Activated naive CD8-positive, alpha-beta T cell treated with anti-CD3 and anti-CD28 coated beads, Interleukin-2, amount 10 ng/mL, durations not matched to agents 7 days and 5 days (primary cell): Measurements from ENCODE around the gene MTFP1. TPM values are rescaled to one million over a fixed set of nuclear protein-coding genes. Genes with fewer than 3 reads are reported as not detected.
A peak's percentile ranks its signal among the peaks of the same experiment; 100 is the strongest.
"Not testable (repeated sequence)": the region's sequence is repeated elsewhere in the genome, so short reads cannot be mapped to it uniquely, and the experiment has no call there.

Experiments
- ATAC-seq: fragments of 150-1000 bp; cut with Tn5 transposase; one replicate; pipeline ENCODE4 v1.10.0; 2021; ENCODE audit warnings: low read depth, moderate library complexity
- POLR2A ChIA-PET: fragments of 350-600 bp; sonication (Branson Sonifier 250); formaldehyde crosslinking; loops from one replicate; lab custom pipeline; 2021; ENCODE audit warnings: antibody characterized with exemption; lab: Charles Lee
- DNase-seq: peaks from one replicate; pipeline ENCODE4 v3.0.0; 2021
- H3K27ac Mint-ChIP-seq: one replicate; pipeline ENCODE4 v1.8.0; 2022; ENCODE audit warnings: mild to moderate bottlenecking, mixed read lengths
- H3K27me3 Mint-ChIP-seq: one replicate; pipeline ENCODE4 v1.8.0; 2022; ENCODE audit warnings: mild to moderate bottlenecking, moderate library complexity, mixed read lengths
- H3K36me3 Mint-ChIP-seq: one replicate; pipeline ENCODE4 v1.8.0; 2021; ENCODE audit warnings: mild to moderate bottlenecking, mixed read lengths
- H3K4me1 Mint-ChIP-seq: one replicate; pipeline ENCODE4 v1.8.0; 2021; ENCODE audit warnings: mixed read lengths
- H3K4me3 Mint-ChIP-seq: one replicate; pipeline ENCODE4 v1.8.0; 2022; ENCODE audit warnings: mild to moderate bottlenecking, moderate library complexity, mixed read lengths
- H3K9me3 Mint-ChIP-seq: one replicate; pipeline ENCODE4 v1.8.0; 2021; ENCODE audit warnings: mixed read lengths
- total RNA-seq, 2 experiments: library from RNA; stranded (reverse); gene quantifications; one replicate each; pipeline ENCODE4 v1.2.3, GENCODE V29; 2021

The MTFP1 gene
- total RNA-seq, 2 experiments from 2014 or later: 63.3 to 64.8 TPM

- no peaks in the 10 kb centered on the region for H3K36me3 Mint-ChIP-seq
- peak; percentile 41 for DNase-seq
- H3K4me1 Mint-ChIP-seq: no peaks in the 10 kb centered on the region
- peaks cover 8% of the 10 kb centered on the region for H3K27me3 Mint-ChIP-seq
- H3K4me3 Mint-ChIP-seq: no peak overlapping the region
- ATAC-seq: peak; percentile 68
- no peaks in the 10 kb centered on the region for H3K9me3 Mint-ChIP-seq
- POLR2A ChIA-PET: no interaction called here
- no peak overlapping the region for H3K27ac Mint-ChIP-seq
These were observed 28.4 kb downstream of the MTFP1 start for GRCh38 chr22:30453731-30454510.

DNA sequence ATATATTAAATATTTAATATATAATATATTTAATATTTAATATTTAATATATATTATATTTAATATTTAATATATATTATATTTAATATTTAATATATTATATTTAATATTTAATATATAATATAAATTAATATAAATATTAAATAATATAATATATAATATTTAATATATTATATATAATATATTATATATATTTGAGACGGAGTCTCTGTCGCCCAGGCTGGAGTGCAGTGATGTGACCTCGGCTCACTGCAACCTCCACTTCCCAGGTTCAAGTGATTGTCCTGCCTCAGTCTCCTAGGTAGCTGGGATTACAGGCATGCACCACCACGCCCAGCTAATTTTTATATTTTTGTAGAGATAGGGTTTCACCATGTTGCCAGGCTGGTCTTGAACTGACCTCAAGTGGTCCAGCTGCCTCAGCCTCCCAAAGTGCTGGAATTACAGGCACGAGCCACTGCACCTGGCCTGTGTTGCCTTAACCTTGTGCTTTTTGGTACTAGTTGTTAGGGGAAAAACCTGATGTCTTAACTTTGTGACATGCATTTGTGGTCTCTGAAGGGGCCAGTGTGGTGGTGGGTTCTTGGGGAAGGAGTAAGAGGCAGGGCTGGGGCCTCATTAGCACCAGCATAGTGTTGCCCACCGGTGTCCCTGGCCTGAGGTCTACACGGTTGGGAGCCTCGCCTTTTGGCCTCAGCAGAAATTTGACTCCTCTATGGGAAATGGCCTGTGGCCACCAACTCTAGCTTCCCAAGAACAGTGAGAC is 29.7 kb downstream of the MTFP1 start:
- no peaks in the 10 kb centered on the region for H3K9me3 Mint-ChIP-seq
- no peak for ATAC-seq
- H3K27ac Mint-ChIP-seq: no peak overlapping the region
- DNase-seq: no peak
- POLR2A ChIA-PET: no interaction called here
- peaks cover 7% of the 10 kb centered on the region for H3K27me3 Mint-ChIP-seq
- no peaks in the 10 kb centered on the region for H3K36me3 Mint-ChIP-seq
- no peak overlapping the region for H3K4me3 Mint-ChIP-seq
- no peaks in the 10 kb centered on the region for H3K4me1 Mint-ChIP-seq

GRCh38 chr22:30457981-30458380 is 32.4 kb downstream of the MTFP1 start:
- Mint-ChIP-seq H3K27ac (no peak overlapping the region), H3K9me3 (no peaks in the 10 kb centered on the region), H3K27me3 (peaks cover 2% of the 10 kb centered on the region), H3K4me3 (no peak overlapping the region), H3K36me3 (no peaks in the 10 kb centered on the region), H3K4me1 (no peaks in the 10 kb centered on the region)
- ATAC-seq (no peak), DNase-seq (no peak)
- POLR2A ChIA-PET: no interaction called here

DNA sequence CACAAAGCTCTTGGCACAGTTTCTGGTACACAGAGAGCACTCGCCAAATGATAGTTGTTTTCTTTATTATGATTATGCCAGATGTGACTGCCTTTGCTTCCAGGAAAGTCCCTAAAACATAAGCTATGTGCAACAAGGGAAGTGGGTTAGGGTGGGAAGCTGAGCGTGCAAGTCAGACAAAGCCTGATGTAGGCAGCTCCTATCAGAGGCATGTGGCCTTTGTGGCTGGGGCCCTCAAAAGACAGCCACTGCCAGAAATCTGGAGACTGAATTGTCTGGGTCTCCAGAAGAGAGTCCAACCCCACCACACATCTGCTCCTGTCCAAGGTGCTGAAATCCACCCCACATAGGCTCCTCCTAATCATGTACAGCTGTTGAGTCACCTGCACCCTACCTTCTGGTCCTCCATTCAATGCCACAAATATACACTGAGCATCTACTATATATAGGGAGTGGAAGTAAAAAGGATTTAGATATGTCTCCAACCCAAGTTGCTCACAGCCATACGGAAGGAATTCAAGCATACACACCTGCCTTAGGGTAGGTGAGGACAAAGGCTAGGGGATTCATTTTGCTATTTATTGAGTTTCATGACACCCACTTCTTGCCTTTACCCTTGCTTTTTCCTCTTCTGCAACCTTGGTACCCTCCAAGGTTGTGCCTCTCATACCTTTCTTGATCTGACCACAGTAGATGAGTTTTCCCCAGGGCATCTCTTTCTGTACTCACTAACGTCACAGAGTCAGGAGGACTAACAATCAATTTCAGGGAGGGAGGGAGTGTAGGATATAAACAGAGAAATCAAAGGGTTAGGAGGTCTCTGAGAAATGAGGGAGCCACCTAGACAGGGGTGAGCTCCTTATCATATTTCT is 33.8 kb downstream of the MTFP1 start:
- no peak overlapping the region for H3K4me3 Mint-ChIP-seq
- no peaks in the 10 kb centered on the region for H3K36me3 Mint-ChIP-seq
- no peak for ATAC-seq
- no peak for DNase-seq
- no peak overlapping the region for H3K27ac Mint-ChIP-seq
- H3K9me3 Mint-ChIP-seq: no peaks in the 10 kb centered on the region
- H3K4me1 Mint-ChIP-seq: no peaks in the 10 kb centered on the region
- H3K27me3 Mint-ChIP-seq: peaks cover 2% of the 10 kb centered on the region
- POLR2A ChIA-PET: no interaction called here

GRCh38 chr22:30460147-30460546 is 34.6 kb downstream of the MTFP1 start:
- H3K27ac Mint-ChIP-seq: no peak overlapping the region
- no peaks in the 10 kb centered on the region for H3K4me1 Mint-ChIP-seq
- no peak for ATAC-seq
- H3K36me3 Mint-ChIP-seq: no peaks in the 10 kb centered on the region
- peaks cover 5% of the 10 kb centered on the region for H3K27me3 Mint-ChIP-seq
- H3K9me3 Mint-ChIP-seq: no peaks in the 10 kb centered on the region
- DNase-seq: no peak
- no peak overlapping the region for H3K4me3 Mint-ChIP-seq
- POLR2A ChIA-PET: no interaction called here

DNA sequence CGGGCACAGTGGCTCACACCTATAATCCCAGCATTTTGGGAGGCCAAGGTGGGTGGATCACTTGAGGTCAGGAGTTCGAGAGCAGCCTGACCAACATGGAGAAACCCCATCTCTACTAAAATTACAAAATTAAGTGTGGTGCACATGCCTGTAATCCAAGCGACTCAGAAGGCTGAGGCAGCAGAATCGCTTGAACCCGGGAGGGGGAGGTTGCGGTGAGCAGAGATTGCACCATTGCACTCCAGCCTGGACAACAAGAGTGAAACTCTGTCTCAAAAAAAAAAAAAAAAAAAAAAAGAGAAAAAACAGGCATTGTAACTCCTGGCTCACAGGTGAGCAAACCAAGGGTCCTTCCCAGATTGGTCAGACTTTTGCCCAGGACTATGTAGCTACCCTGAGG is 35.0 kb downstream of the MTFP1 start:
- H3K27me3 Mint-ChIP-seq, H3K9me3 Mint-ChIP-seq, H3K4me1 Mint-ChIP-seq, H3K36me3 Mint-ChIP-seq, H3K27ac Mint-ChIP-seq, DNase-seq, H3K4me3 Mint-ChIP-seq, POLR2A ChIA-PET, ATAC-seq: not testable (repeated sequence)

GRCh38 chr22:30469165-30469564 is 43.6 kb downstream of the MTFP1 start:
- Mint-ChIP-seq H3K9me3 (peaks cover 1% of the 10 kb centered on the region), H3K36me3 (no peaks in the 10 kb centered on the region), H3K27ac (no peak overlapping the region), H3K27me3 (peaks cover 10% of the 10 kb centered on the region), H3K4me3 (no peak overlapping the region), H3K4me1 (peaks cover 13% of the 10 kb centered on the region)
- POLR2A ChIA-PET: no interaction called here
- no peak for ATAC-seq
- DNase-seq: no peak

GRCh38 chr22:30470655-30471054 is 45.1 kb downstream of the MTFP1 start:
- POLR2A ChIA-PET: no interaction called here
- Mint-ChIP-seq H3K27me3 (peaks cover 5% of the 10 kb centered on the region), H3K4me1 (peaks cover 13% of the 10 kb centered on the region), H3K4me3 (peak overlapping the region; percentile 29), H3K9me3 (peaks cover 1% of the 10 kb centered on the region), H3K36me3 (no peaks in the 10 kb centered on the region), H3K27ac (peak overlapping the region; percentile 40)
- ATAC-seq (no peak), DNase-seq (no peak)

DNA sequence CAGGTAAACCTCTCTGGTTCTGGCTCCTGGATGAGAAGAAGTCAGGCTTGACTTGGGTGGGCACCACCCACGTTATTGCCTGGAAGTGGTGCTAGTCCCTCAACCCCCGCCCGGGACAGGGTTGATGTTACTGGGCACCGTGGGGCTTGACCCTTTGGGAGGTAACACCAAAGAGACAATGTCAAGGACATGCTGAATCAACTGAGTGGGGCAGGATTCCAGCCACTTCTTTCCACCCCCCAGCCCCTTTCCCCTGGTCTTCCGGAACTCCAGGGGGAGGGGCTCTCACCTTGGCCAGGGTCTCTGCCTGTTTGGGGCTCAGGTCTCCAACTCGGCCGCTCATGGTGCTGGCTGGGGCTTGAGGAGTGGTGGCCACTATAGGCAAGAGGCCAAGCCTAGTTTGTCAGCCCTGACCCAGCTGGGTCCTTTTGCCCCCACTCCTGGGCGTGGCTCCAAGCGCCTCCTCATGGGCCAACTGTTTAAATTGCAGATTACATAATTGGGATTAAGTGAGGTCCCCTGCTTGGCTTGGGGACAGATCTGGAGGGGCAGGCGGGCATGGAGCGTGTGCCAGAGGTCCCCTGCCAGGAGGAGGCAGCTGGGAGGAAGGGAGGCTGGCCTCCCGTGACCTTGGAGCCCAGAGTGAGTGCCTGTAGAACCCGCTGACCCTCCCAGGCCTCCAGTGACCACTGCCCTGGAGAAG is 46.2 kb downstream of the MTFP1 start, which contains the start of gene SEC14L3:
TSS of gene SEC14L3 (minus strand) at position 402 of the 703 bp plus-strand sequence. CDS start at position 343, 59 bp downstream.
- Mint-ChIP-seq H3K27ac (no peak within 1 kb of the TSS), H3K4me1 (peaks cover 13% of the 10 kb centered on the region), H3K27me3 (peaks cover 4% of the 10 kb centered on the region), H3K36me3 (no peaks in the 10 kb centered on the region), H3K4me3 (no peak within 1 kb of the TSS), H3K9me3 (peaks cover 1% of the 10 kb centered on the region)
- no peak for DNase-seq
- ATAC-seq: no peak
- POLR2A ChIA-PET: no interaction called here

DNA sequence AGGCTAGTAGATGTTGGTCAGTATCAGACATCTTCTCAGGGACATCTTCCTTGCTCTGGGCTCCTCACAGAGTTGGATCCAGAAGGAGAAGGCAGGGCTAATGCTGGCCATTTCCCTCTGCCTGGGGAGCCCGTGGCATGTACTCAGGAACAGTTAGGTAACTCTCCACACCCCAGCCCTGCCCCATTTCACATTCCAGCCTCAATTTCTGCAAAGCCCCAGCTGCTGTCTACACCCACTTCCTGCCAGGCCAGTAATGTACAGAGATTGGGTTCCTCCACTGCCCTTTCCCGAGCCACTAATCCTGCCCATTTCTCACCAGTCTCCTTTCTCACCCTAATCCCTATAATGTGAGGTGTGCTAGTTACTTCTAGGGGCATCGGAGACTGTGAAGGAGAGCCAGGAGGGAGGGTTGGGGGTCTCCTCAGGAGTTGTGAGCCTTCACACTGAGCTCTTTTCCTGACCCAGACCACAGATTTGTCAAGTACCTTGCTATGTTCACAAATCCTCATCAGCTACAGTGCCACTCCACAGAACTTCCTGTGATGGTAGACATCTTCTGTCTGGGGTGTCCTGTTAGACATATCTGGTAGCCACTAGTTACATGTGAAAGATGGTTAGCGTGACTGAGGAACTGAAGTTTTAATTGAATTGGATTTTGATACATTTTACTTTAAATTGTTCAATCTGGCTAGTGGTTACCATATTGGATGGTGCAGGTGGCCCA is 47.6 kb downstream of the MTFP1 start:
- peaks cover 4% of the 10 kb centered on the region for H3K27me3 Mint-ChIP-seq

GRCh38 chr22:30474121-30474520 is 48.6 kb downstream of the MTFP1 start:
- Mint-ChIP-seq H3K9me3 (peaks cover 1% of the 10 kb centered on the region), H3K27me3 (peaks cover 4% of the 10 kb centered on the region), H3K4me1 (peaks cover 13% of the 10 kb centered on the region), H3K36me3 (no peaks in the 10 kb centered on the region), H3K27ac (no peak overlapping the region), H3K4me3 (no peak overlapping the region)
- DNase-seq (no peak), ATAC-seq (no peak)
- POLR2A ChIA-PET: interaction anchor here (0.6 kb wide), 1 partner anchor 304 kb away, joined by 3 read pairs; no protein-coding TSS in a partner anchor

More for the DNA sequence above, 47.6 kb downstream of the MTFP1 start:
- Mint-ChIP-seq H3K4me1 (peaks cover 13% of the 10 kb centered on the region), H3K9me3 (peaks cover 1% of the 10 kb centered on the region), H3K27ac (peak overlapping the region; percentile 3), H3K4me3 (no peak overlapping the region), H3K36me3 (no peaks in the 10 kb centered on the region)
- DNase-seq (no peak), ATAC-seq (no peak)
- POLR2A ChIA-PET: no interaction called here
